K562 (cell line): ENCODE results near the gene NAA80. TPM values are rescaled to one million over a fixed set of nuclear protein-coding genes. Genes with fewer than 3 reads are reported as not detected.

Experiments used
- ATAC-seq: fragments of 200-7000 bp; cut with Tn5 transposase; 3 replicates; pipeline ENCODE4 v1.9.1; 2020; ENCODE audit warnings: moderate library complexity
- BruUV-seq: library from RNA; stranded (reverse); fragments of 400-500 nt; replicated peaks from 2 replicates; lab custom pipeline; 2021; lab: Mats Ljungman, UMichigan
- CTCF ChIA-PET: fragments of 300-600 bp; formaldehyde crosslinking; extraction: SDS; loops from one replicate; lab custom pipeline; 2021; ENCODE audit warnings: low intra/inter-chr PET ratio; lab: Yijun Ruan, JAX
- POLR2A ChIA-PET: fragments of 300-600, 350-650 bp; sonication (Branson Sonifier 250); formaldehyde crosslinking; extraction: SDS; loops from one replicate; lab custom pipeline; 2021; ENCODE audit warnings: antibody characterized with exemption, inconsistent platforms; lab: Yijun Ruan, JAX
- DNase-seq, 4 experiments: peaks; one replicate each; pipeline versions ENCODE4 v3.0.0 to v3.0.0-alpha.2; 2011 to 2018; ENCODE audit warnings: low spot score in 3 of 4, mixed read lengths in 3 of 4; ENCODE audit errors: extremely low read depth in 1 of 4
- FAIRE-seq: peaks from 2 replicates; lab custom pipeline; 2011; peaks lifted over from hg19 to GRCh38; lab: Jason Lieb, UNC
- H2AFZ ChIP-seq: 2 replicates; pipeline ENCODE4 v1.6.0; 2011; ENCODE audit warnings: low read depth, low read length, control low read depth, inconsistent platforms
- H3K27ac ChIP-seq: fragments of 200-600 bp; 3 replicates; pipeline ENCODE4 v1.8.0; 2011; ENCODE audit warnings: low read depth, mild to moderate bottlenecking, control low read depth, inconsistent platforms, low read length, moderate library complexity, mixed read lengths; ENCODE audit errors: extremely low read depth
- H3K27me3 ChIP-seq, 2 experiments: fragments of 300-600 bp in 1 of 2; 2 replicates in 1 of 2; 3 replicates in 1 of 2; pipeline versions ENCODE4 v1.6.0 to v1.8.0; 2011; ENCODE audit warnings: inconsistent platforms in 2 of 2, low read length in 2 of 2, mild to moderate bottlenecking in 1 of 2, mixed read lengths in 1 of 2, moderate library complexity in 1 of 2; ENCODE audit not compliant: control insufficient read depth in 2 of 2, insufficient read depth in 2 of 2
- H3K36me3 ChIP-seq: fragments of 300-600 bp; 3 replicates; pipeline ENCODE4 v1.8.0; 2011; ENCODE audit warnings: mild to moderate bottlenecking, low read length, inconsistent platforms; ENCODE audit not compliant: control insufficient read depth, insufficient read depth
- H3K4me1 ChIP-seq, 2 experiments: fragments of 200-600 bp in 1 of 2; replicated peaks in 1 of 2; 2 replicates in 1 of 2; 3 replicates in 1 of 2; pipeline versions ENCODE4 v1.5.1 to v1.8.0; 2011; ENCODE audit warnings: inconsistent platforms in 2 of 2, low read length in 2 of 2, mild to moderate bottlenecking in 1 of 2, mixed read lengths in 1 of 2, moderate library complexity in 1 of 2; ENCODE audit not compliant: control insufficient read depth in 2 of 2, insufficient read depth in 2 of 2
- H3K4me2 ChIP-seq: 2 replicates; pipeline ENCODE4 v1.6.1; 2011; ENCODE audit warnings: low read length, control low read depth, inconsistent platforms, mixed read lengths; ENCODE audit not compliant: insufficient read depth
- H3K4me3 ChIP-seq: fragments of 200-600 bp; sonication (generic), shearing (Covaris generic); 2 replicates; pipeline ENCODE4 v1.5.1; 2016; ENCODE audit warnings: control low read depth, inconsistent platforms
- H3K79me2 ChIP-seq: fragments of 200-600 bp; 3 replicates; pipeline ENCODE4 v1.8.0; 2011; ENCODE audit warnings: low read length, inconsistent platforms; ENCODE audit not compliant: control insufficient read depth, insufficient read depth
- H3K9ac ChIP-seq, 2 experiments: 2 replicates each; pipeline versions ENCODE4 v1.6.0 to v1.6.1; 2011; ENCODE audit warnings: low read depth in 2 of 2, low read length in 2 of 2, control low read depth in 1 of 2, inconsistent platforms in 1 of 2, mild to moderate bottlenecking in 1 of 2, mixed read lengths in 1 of 2; ENCODE audit not compliant: insufficient read depth in 1 of 2
- H3K9me1 ChIP-seq: one replicate; pipeline ENCODE4 v1.6.0; 2011; ENCODE audit warnings: inconsistent platforms, mild to moderate bottlenecking, low read length, moderate library complexity; ENCODE audit not compliant: control insufficient read depth, insufficient read depth
- H3K9me3 ChIP-seq: replicated peaks from 2 replicates; pipeline ENCODE4 v1.5.1; 2011; ENCODE audit warnings: low read depth, low read length, inconsistent platforms; ENCODE audit not compliant: control insufficient read depth, insufficient read depth
- H4K20me1 ChIP-seq: replicated peaks from 2 replicates; pipeline ENCODE4 v1.6.1; 2011; ENCODE audit warnings: low read length, inconsistent platforms, mixed read lengths; ENCODE audit not compliant: control insufficient read depth, insufficient read depth
- ESRRA ChIP-seq: fragments of 450-650 bp; IDR thresholded peaks from 2 replicates; pipeline ENCODE4 v1.6.1; 2014; ENCODE audit warnings: low read depth, mild to moderate bottlenecking, moderate library complexity, borderline replicate concordance
- GTF2F1 ChIP-seq: IDR thresholded peaks from 2 replicates; pipeline ENCODE4 v1.6.1; 2011; ENCODE audit warnings: low read depth, low read length, improper control_type of control experiment
- HMG20A ChIP-seq: fragments of 450-650 bp; formaldehyde crosslinking; conservative IDR thresholded peaks from 2 replicates; pipeline ENCODE4 v1.4.0; 2020; ENCODE audit warnings: mild to moderate bottlenecking, mixed read lengths
- HMGXB4 ChIP-seq: sonication (generic); formaldehyde crosslinking; IDR thresholded peaks from 2 replicates; pipeline ENCODE4 v1.8.1; 2023; ENCODE audit warnings: mild to moderate bottlenecking, missing genetic modification reagents
- MBD2 ChIP-seq: sonication (generic); IDR thresholded peaks from 2 replicates; pipeline ENCODE4 v1.6.1; 2016; ENCODE audit warnings: low read depth, borderline replicate concordance
- MIER1 ChIP-seq: fragments of 450-650 bp; IDR thresholded peaks from 2 replicates; pipeline ENCODE4 v1.6.1; 2016; ENCODE audit warnings: antibody characterized with exemption, mild to moderate bottlenecking, low read depth
- NCOR1 ChIP-seq: fragments of 450-650 bp; IDR thresholded peaks from 2 replicates; pipeline ENCODE4 v1.6.1; 2016; ENCODE audit warnings: mild to moderate bottlenecking, moderate library complexity
- NR2C2 ChIP-seq, 2 experiments: fragments of 200-800 bp in 1 of 2; sonication (Bioruptor generic) in 1 of 2; sonication (generic) in 1 of 2; formaldehyde crosslinking in 1 of 2; IDR thresholded peaks; 2 replicates each; pipeline versions ENCODE4 v1.6.1 to v1.8.0; 2016 to 2022; ENCODE audit warnings: mild to moderate bottlenecking in 1 of 2, missing compliant biosample characterization in 1 of 2, missing genetic modification characterization in 1 of 2, missing genetic modification reagents in 1 of 2
- SP1 ChIP-seq: sonication (generic); formaldehyde crosslinking; IDR thresholded peaks from 2 replicates; pipeline ENCODE4 v1.8.1; 2022; ENCODE audit warnings: mild to moderate bottlenecking, missing genetic modification reagents
- SUPT5H ChIP-seq: fragments of 450-650 bp; IDR thresholded peaks from 2 replicates; pipeline ENCODE4 v1.6.1; 2016
- TAF1 ChIP-seq: IDR thresholded peaks from 2 replicates; pipeline ENCODE4 v1.6.1; 2011; ENCODE audit warnings: mild to moderate bottlenecking, low read length, moderate library complexity; ENCODE audit not compliant: insufficient read depth, control insufficient read depth, severe bottlenecking; ENCODE audit errors: extremely low read depth
- TBP ChIP-seq: optimal IDR thresholded peaks from 2 replicates; pipeline ENCODE3; 2011; ENCODE audit warnings: low read depth, low read length, improper control_type of control experiment
- VEZF1 ChIP-seq: fragments of 200-800 bp; sonication (Bioruptor generic); IDR thresholded peaks from 2 replicates; pipeline ENCODE4 v1.6.1; 2017; ENCODE audit warnings: missing genetic modification characterization, missing compliant biosample characterization
- ZBTB7A ChIP-seq: IDR thresholded peaks from 2 replicates; pipeline ENCODE4 v1.6.1; 2011; ENCODE audit warnings: low read depth, mild to moderate bottlenecking, low read length, moderate library complexity, borderline replicate concordance; ENCODE audit not compliant: control insufficient read depth
- ZFX ChIP-seq: sonication (generic); formaldehyde crosslinking; IDR thresholded peaks from 2 replicates; pipeline ENCODE4 v1.8.0; 2022; ENCODE audit warnings: mild to moderate bottlenecking, missing genetic modification reagents, moderate library complexity
- WGBS: fragments of 100-300 bp; shearing (Covaris generic); methylation state at CpG from one replicate; pipeline ENCODE4 v1.1.6; 2016; ENCODE audit warnings: low coverage, mixed read lengths; ENCODE audit not compliant: insufficient coverage; ENCODE audit errors: missing lambda C conversion rate; 5-methylcytosine and 5-hydroxymethylcytosine counted together
- in situ Hi-C: fragments of 300-500 bp; cut with MboI; formaldehyde crosslinking; loops from 4 replicates; pipeline ENCODE4 v1.15.0; 2018; ENCODE audit warnings: inconsistent platforms, mixed read lengths
- intact Hi-C: fragments of 100-400 bp; cut with micrococcal nuclease; formaldehyde crosslinking; loops from 2 replicates; pipeline ENCODE4 v1.14.2; 2022
- polyA plus RNA-seq, 8 experiments: library from polyadenylated mRNA; depleted of rRNA in 4 of 8; stranded (reverse) in 5 of 8; unstranded in 3 of 8; fragments of >200 nt; fragmentation: Nextera tagmentation in 2 of 8; fragmentation: Illumina TruSeq in 1 of 8; extraction: Ambion mirVana in 2 of 8; extraction: Trizol in 1 of 8; gene quantifications; 2 replicates each; pipeline versions ENCODE4 v1.2.1 to v1.2.3, GENCODE V29; 2011 to 2014; ENCODE audit warnings: inconsistent platforms in 1 of 8, missing spikeins in 1 of 8
- total RNA-seq, 7 experiments: library from RNA; depleted of rRNA in 6 of 7; stranded (reverse); fragments of >200 nt in 6 of 7; fragmentation: Illumina TruSeq in 2 of 7; extraction: Trizol in 2 of 7; gene quantifications; 2 replicates each; pipeline versions ENCODE4 v1.2.1 to v1.2.3, GENCODE V29; 2011 to 2021; ENCODE audit warnings: low replicate concordance in 1 of 7
- TF ChIP-seq, protein P1 (sequence below): fragments of 250-450 bp; sonication (Bioruptor Pico); IDR thresholded peaks from 2 replicates; pipeline ENCODE4 v1.6.1; 2021; ENCODE audit warnings: mild to moderate bottlenecking

NAA80 gene
- total and polyA plus RNA-seq, 9 of the 15 experiments (the other 6 are each of a cell fraction or from before 2014, with no cell fraction given) = 0.82 to 24.0 (median 8.6) TPM

GRCh38 chr3:50303013-50303815 is 4.0 kb upstream of the NAA80 start, which contains the start of gene HYAL1:
Gene HYAL1 (minus strand): TSS chr3:50303574. CDS start chr3:50302956, 618 bp downstream.
- in situ Hi-C loops (no loop called here), intact Hi-C loops (no loop called here)
- Histone ChIP-seq H3K9me3 (no peaks in the 10 kb centered on the region), H2AFZ (peak within 1 kb of the TSS; percentile 80), H3K27me3 (no peaks in the 10 kb centered on the region), H3K4me1 (peaks cover 21 to 47% of the 10 kb centered on the region in 2 experiments; a peak in 4 of 5 replicates), H3K27ac (peak within 1 kb of the TSS; percentile 83), H3K9ac (peak within 1 kb of the TSS; percentile 68 to 93), H3K79me2 (peaks cover 38% of the 10 kb centered on the region), H3K4me2 (peak within 1 kb of the TSS; percentile 80), H3K9me1 (no peaks in the 10 kb centered on the region), H3K4me3 (peak within 1 kb of the TSS; percentile 45), H4K20me1 (no peaks in the 10 kb centered on the region), H3K36me3 (peaks cover 8% of the 10 kb centered on the region; the same call in 2 of the 3 replicates)
- ATAC-seq = peak; percentile 57
- WGBS = 30% methylated on average over 11 of the region's 14 CpGs
- POLR2A ChIA-PET = interaction anchor here (0.5 to 1.5 kb wide), 12 partner anchors 12 to 70 kb away, joined by 3 to 5 read pairs (median 4); partner anchors contain the start of gene TUSC2
- BruUV-seq = TSS peak; percentile 78
- DNase-seq = peak; percentile 76 to 83 (median 82)
- FAIRE-seq = peak; percentile 77
- CTCF ChIA-PET = no interaction called here
- TF ChIP-seq NCOR1 (no peak), HMGXB4 (CRISPR knock-in tag) (no peak), ZBTB7A (peak; percentile 56; the same call in 1 of the 2 replicates), GTF2F1 (peak; percentile 63; the same call in 1 of the 2 replicates), NR2C2 (CRISPR knock-in tag; IDR thresholded peaks at IDR 0.05) (no peak), NR2C2 (tag; IDR thresholded peaks at IDR 0.05) (peak; percentile 23; the same call in 1 of the 2 replicates), SP1 (CRISPR knock-in tag) (peak; percentile 64; the same call in 1 of the 2 replicates), VEZF1 (CRISPR knock-in tag) (peak; percentile 33), HMG20A (CRISPR knock-in tag) (no peak), TAF1 (peak; percentile 43), MBD2 (0 out of 2 replicates have a peak, but pooled peaks have one; percentile 23), ESRRA (peak; percentile 85), SUPT5H (peak; percentile 84), MIER1 (no peak), ZFX (CRISPR knock-in tag) (peak; percentile 85), TBP (peak; percentile 85)
- TF ChIP-seq, protein P1, sequence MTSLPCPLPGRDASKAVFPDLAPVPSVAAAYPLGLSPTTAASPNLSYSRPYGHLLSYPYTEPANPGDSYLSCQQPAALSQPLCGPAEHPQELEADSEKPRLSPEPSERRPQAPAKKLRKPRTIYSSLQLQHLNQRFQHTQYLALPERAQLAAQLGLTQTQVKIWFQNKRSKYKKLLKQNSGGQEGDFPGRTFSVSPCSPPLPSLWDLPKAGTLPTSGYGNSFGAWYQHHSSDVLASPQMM (CRISPR knock-in tag) = no peak
